Measurements from ENCODE around the gene TMOD4. TPM values are rescaled to one million over a fixed set of nuclear protein-coding genes. Genes with fewer than 3 reads are reported as not detected.

TMOD4 gene
- total and polyA plus RNA-seq, 10 of the 15 experiments (the other 5 are each of a cell fraction or from before 2014, with no cell fraction given) = 0.30 to 1.2 (median 0.50) TPM; not detected in 1

DNA sequence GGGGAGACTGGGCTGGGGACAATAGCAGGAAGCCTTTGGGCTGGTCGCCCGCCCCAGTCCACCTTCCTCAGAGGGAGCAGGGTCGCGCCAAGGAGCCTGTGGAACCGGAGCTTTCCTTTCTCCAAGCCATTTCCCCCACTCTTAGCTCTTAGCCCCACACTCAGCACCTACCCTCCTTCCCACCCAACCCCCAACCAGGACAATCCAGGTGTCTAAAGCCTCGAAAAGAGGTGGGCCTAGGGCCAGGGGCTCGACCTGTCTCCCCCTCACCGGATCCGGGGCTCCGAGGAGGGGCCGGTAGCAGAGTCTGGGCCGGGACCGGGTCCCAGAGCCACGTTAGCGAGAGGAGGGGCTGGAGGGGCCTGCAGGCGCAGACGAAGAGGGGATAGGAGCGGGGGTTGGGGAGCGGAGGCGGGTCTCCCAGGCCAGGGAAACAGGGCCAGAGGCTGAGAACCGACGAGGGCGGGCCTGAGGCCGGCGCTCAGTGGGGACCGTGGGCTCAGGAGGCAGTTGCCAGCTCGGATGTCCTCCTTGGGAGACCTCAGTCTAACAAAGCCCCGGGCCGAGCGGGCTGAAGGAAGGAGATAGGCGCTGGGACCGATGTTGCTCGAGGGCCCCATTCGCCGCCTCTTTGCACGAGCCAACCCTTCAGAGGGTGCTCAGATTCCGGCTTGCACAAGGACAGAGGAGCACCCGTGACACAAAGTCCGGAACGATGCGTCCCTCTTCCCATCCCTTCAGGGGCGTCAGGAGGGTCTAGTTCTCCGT lies 30.3 kb downstream of the TMOD4 start:
- ATAC-seq (no peak), FAIRE-seq (no peak), DNase-seq (ENCODE audit: low read depth, low spot score) (no peak)
- H3K27me3 ChIP-seq (replicated peaks in 1 of 2; ENCODE audit: control insufficient read depth in 2 of 2, insufficient read depth in 2 of 2, low read length in 1 of 2) = peaks cover 0 to 8% of the 10 kb centered on the region in 2 experiments
- peak overlapping the region; percentile 94 for H2AFZ ChIP-seq (ENCODE audit: control insufficient read depth, low read depth, low read length)
- ChIA-PET POLR2A (no interaction called here), CTCF (interaction anchor here (1.0 kb wide), 2 partner anchors 11 to 46 kb away, joined by 3 to 6 read pairs; partner anchors contain the start of gene TNFAIP8L2), RAD21 (ENCODE audit: unreplicated experiment) (interaction anchor here (0.9 to 2.7 kb wide), 2 partner anchors 10 to 11 kb away, joined by 3 to 13 read pairs; partner anchors contain the start of gene TNFAIP8L2), SMC1A (ENCODE audit: uncharacterized antibody, unreplicated experiment) (interaction anchor here (0.8 kb wide), 1 partner anchor 11 kb away, joined by 3 read pairs; the partner anchor contains the start of gene TNFAIP8L2)
- TF ChIP-seq CUX1 (IDR thresholded peaks at IDR 0.05; ENCODE audit: insufficient replicate concordance, low read depth, low read length) (no peak), PRDM15 (CRISPR knock-in tag; IDR thresholded peaks at IDR 0.05) (no peak), HDGF (IDR thresholded peaks at IDR 0.05) (no peak), TAF1 (IDR thresholded peaks at IDR 0.05; ENCODE audit: borderline replicate concordance, low read depth, low read length) (no peak), NR2C1 (IDR thresholded peaks at IDR 0.05) (no peak), TCF12 (IDR thresholded peaks at IDR 0.05; ENCODE audit: low read depth, low read length) (no peak)
- TF ChIP-seq, protein P1, sequence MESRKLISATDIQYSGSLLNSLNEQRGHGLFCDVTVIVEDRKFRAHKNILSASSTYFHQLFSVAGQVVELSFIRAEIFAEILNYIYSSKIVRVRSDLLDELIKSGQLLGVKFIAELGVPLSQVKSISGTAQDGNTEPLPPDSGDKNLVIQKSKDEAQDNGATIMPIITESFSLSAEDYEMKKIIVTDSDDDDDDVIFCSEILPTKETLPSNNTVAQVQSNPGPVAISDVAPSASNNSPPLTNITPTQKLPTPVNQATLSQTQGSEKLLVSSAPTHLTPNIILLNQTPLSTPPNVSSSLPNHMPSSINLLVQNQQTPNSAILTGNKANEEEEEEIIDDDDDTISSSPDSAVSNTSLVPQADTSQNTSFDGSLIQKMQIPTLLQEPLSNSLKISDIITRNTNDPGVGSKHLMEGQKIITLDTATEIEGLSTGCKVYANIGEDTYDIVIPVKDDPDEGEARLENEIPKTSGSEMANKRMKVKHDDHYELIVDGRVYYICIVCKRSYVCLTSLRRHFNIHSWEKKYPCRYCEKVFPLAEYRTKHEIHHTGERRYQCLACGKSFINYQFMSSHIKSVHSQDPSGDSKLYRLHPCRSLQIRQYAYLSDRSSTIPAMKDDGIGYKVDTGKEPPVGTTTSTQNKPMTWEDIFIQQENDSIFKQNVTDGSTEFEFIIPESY (IDR thresholded peaks at IDR 0.05) = no peak
- BruUV-seq (replicated peaks) = no TSS peak
- 0 out of 2 replicates have a peak overlapping the region, but pooled peaks have one; percentile 83 for H3K4me3 ChIP-seq
- no peaks in the 10 kb centered on the region for H3K9me3 ChIP-seq (replicated peaks; ENCODE audit: control insufficient read depth, insufficient read depth, low read length)
- no peak overlapping the region; the same call in 1 of the 2 replicates for H3K9ac ChIP-seq (ENCODE audit: control insufficient read depth, insufficient read depth, low read length)
- H3K4me1 ChIP-seq (ENCODE audit: control insufficient read depth, insufficient read depth, low read length) = no peaks in the 10 kb centered on the region; the same call in 1 of the 2 replicates
- intact Hi-C loops (cut with micrococcal nuclease; ENCODE audit: unreplicated experiment) = no loop called here
- in situ Hi-C loops (cut with MboI) = no loop called here
- no peaks in the 10 kb centered on the region for H3K79me2 ChIP-seq (ENCODE audit: control insufficient read depth, insufficient read depth, low read length)
- peak overlapping the region; percentile 99 for H3K4me2 ChIP-seq (ENCODE audit: control insufficient read depth, insufficient read depth)
- no peak overlapping the region for H3K27ac ChIP-seq (ENCODE audit: control insufficient read depth, insufficient read depth)
- H4K20me1 ChIP-seq (ENCODE audit: control insufficient read depth, insufficient read depth) = no peaks in the 10 kb centered on the region; the same call in 1 of the 2 replicates
- no peaks in the 10 kb centered on the region for H3K36me3 ChIP-seq (ENCODE audit: control insufficient read depth in 2 of 2, insufficient read depth in 2 of 2, low read length in 1 of 2)
- WGBS (ENCODE audit: insufficient coverage, insufficient replicate concordance, low lambda C conversion rate, missing lambda C conversion rate) = 43% methylated on average over 42 of the region's 43 CpGs

Measured in GM12878 (cell line).